NCI-H1417 treated with DMSO at 0.1 percent for 48 hours (cell line): ENCODE data around the gene ELP2.
A peak's percentile ranks its signal among the peaks of the same experiment; 100 is the strongest.
"Not testable (repeated sequence)": the region's sequence is repeated elsewhere in the genome, so short reads cannot be mapped to it uniquely, and the experiment has no call there.

Experiments used
- DNase-seq: peaks from one replicate; lab custom pipeline; 2025; lab: John Stamatoyannopoulos, UW

ELP2 gene

GRCh38 chr18:36129300-36130038 lies at the start of gene ELP2, which contains the start of gene SLC39A6:
ELP2 (plus strand) TSS chr18:36129899; CDS start chr18:36129934, 35 bp downstream.
SLC39A6 (minus strand) TSS chr18:36129340; CDS start chr18:36127007, 2,333 bp downstream.
- DNase-seq: peak; percentile 76

DNA sequence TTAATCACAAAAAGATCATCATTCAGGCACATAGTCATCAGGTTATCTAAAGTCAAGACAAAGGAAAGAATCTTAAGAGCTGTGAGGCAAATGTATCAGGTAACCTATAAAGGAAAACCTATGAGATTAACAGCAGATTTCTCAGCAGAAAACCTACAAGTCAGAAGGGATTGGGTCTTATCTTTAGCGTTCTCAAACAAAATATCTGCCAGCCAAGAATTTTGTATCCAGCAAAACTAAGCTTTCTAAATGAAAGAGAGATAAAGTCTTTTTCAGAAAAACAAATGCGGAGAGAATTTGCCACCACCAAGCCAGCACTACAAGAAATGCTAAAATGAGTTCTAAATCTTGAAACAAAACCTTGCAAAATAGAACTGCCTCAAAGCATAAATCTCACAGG lies 48.6 kb upstream of the ELP2 start:
- not testable (repeated sequence) for DNase-seq

DNA sequence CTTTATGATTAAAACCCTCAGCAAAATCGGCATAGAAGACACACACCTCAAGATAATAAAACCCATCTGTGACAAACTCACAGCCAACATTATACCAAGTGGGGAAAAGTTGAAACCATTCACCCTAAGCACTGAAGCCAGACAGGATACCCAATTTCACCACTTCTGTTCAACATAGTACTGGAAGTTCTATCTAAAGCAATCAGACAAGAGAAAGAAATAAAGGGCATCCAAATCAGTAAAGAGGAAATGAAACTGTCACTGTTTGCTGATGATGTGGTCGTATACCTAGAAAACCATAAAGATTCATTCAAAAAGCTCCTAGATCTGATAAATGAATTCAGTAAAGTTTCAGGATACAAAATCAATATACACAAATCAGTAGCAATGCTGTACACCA lies 46.0 kb upstream of the ELP2 start:
- DNase-seq: no peak

GRCh38 chr18:36085195-36085594 lies 44.5 kb upstream of the ELP2 start:
- DNase-seq: no peak

GRCh38 chr18:36086186-36086585 lies 43.5 kb upstream of the ELP2 start:
- no peak for DNase-seq

DNA sequence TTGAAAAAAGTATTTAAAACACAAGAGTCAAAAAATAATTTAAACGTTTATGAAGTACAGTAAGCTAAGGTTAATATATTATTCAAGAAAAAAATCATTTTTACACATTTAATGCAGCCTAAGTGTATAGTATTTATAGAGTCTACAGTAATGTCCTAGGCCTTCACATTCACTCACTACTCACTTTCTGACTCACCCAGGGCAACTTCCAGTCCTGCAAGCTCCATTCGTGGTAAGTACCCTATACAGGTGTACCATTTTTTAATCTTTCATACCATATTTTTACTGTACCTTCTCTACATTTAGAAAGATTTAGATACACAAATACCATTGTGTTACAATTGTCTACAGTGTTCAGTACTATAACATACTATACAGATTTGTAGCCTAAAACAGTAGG lies 41.4 kb upstream of the ELP2 start:
- no peak for DNase-seq

DNA sequence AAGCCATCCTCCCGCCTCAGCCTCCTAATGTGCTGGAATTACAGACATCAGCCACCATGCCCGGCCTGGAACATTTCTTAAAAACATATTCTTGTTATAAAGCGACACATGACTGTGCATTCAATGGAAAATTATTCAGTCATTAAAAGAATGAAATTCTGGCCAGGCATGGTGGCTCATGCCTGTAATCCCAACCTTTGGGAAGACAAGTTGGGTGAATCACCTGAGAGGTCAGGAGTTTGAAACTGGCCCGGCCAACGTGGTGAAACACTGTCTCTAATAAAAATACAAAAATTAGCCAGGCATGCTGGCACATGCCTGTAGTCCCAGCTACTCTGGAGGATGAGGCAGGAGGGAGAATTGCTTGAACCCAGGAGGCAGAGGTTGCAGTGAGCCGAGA lies 40.7 kb upstream of the ELP2 start:
- DNase-seq: no peak

DNA sequence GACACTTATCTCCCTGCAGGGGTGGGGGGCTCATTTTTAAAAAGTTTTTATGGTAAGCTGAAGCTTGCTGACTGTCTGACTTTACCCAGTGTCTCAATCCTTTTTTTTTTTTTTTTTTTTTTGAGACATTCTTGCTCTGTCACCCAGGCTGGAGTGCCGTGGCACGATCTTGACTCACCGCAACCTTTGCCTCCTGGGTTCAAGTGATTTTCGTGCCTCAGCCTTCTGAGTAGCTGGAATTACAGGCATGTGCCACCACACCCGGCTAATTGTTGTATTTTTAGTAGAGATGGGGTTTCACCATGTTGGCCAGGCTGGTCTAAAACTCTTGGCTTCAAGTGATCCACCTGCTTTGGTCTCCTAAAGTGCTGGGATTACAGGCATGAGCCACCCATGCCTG lies 37.6 kb upstream of the ELP2 start:
- DNase-seq: not testable (repeated sequence)

GRCh38 chr18:36094431-36094830 lies 35.3 kb upstream of the ELP2 start:
- DNase-seq: no peak

DNA sequence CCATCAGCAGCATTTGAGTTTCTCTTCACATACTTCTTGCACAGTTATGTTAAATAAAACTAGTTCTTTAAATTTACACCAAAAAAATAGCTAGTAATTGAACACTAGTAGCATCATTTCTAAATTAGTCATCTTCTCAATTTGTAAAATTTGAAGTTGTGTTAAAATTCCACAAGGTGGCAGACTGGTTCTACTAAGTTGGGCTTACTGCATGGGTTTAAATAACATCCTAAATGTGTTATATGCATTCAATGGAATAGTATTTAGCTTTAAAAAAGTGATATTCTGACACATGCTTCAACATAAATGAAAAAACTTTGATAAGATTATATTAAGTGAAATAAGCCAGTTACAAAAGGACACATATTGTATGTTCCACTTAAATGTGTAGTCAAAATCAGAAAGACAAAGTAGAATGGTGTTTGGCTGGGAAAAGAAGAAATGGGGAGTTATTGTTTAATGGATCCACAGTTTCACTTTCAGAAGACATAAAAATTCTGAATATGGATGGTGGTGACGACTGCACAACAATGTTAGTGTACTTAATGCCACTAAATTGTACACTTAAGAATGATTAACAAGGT lies 33.7 kb upstream of the ELP2 start:
- DNase-seq: no peak

DNA sequence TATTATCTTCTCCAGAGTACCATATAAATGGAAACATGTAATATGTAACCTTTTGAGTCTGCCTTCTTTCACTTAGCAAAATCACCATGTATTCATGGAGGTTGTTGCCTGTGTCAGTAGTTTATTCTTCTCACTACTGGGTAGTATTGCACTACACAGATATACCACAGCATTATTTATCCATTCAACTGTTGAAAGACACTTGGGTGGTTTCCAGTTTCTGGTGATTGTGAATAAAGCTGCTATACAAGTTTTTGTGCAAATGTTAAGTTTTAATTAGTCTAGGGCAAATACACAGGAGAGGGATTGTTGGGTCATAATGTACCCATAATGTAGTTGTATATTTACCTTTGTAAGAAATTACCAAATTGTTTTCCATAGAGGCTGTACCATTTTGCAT lies 32.7 kb upstream of the ELP2 start:
- DNase-seq: no peak

DNA sequence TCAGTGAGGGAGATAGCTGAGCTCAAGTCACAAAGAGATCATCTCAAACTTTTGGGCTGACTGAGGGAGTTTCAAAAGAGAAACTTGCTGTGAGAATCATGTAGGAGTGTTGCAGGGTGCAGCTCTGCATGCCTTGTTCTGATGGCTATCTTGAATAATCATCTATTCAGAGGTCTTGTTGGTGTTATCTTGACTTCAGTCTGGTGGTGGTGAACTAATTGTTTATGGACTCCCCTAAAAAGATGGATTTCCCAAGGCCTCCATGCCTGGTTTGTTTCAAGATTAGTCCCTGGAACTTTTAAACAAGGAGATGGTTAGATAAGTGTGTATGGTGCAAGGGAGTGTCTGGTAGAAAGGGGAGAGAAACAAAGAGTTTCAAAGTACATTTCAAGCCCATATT lies 30.4 kb upstream of the ELP2 start:
- DNase-seq: no peak

DNA sequence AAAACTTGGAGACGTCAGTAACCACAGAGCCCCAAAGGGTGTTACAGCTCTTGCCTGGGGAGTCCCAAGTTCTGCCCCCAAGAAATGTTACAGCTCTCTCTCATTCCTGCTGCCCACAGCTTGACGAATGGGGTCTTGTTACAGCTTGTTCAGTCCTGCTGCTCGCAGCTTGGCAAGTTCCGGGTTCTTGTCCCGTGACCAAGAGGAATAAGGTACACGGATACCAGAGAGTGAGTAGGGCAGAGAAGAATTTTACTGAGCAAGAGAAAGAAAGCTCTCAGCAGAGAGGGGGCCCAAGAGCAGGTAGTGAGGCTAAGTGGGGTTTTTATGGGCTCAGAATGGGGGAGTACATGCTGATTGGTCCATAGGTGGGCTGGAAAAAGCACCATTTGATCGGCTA lies 27.8 kb upstream of the ELP2 start:
- no peak for DNase-seq

DNA sequence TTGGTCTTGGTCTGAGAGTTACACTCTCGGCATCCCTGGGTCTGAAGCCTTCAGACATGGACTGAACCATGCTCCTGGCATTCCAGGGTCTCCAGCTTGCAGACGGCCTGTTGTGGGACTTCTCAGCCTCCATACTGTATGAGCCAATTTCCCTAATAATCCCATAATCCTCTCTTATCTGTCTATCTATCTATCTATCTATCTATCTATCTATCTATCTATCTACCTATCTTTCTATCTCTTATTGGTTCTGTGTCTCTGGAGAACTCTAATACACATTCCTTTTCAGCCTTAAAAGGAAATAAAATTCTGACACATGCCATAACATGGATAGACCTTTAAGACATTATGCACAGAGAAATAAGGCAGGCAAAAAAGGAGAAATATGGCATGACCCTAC lies 24.9 kb upstream of the ELP2 start:
- DNase-seq: no peak

DNA sequence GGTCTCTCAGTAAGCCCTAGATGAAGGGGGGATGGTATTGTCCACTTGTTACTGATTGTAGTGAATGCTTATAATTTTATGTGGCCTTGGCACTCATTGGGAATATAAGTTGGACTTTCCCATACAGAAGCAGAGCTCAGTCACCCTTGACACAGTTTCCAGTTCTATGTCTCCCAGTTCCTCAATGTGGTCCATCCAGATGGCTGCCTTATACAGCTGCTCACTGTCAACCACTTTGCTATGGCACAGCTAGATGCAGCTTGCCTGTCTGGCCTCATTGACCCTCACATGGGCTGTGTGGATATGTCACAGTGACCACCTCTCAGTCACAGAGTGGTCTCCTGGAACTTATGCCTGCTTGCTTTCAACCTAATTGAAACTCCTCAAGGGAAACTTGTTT lies 22.2 kb upstream of the ELP2 start:
- no peak for DNase-seq

- DNase-seq: no peak
These were observed 21.5 kb upstream of the ELP2 start for GRCh38 chr18:36108196-36108595.

- DNase-seq: no peak
These were observed 21.1 kb upstream of the ELP2 start for GRCh38 chr18:36108601-36109000.

GRCh38 chr18:36109737-36110136 lies 20.0 kb upstream of the ELP2 start:
- DNase-seq: no peak

GRCh38 chr18:36112302-36112701 lies 17.4 kb upstream of the ELP2 start:
- DNase-seq: no peak

- no peak for DNase-seq
These were observed 15.4 kb upstream of the ELP2 start for GRCh38 chr18:36114251-36114650.

DNA sequence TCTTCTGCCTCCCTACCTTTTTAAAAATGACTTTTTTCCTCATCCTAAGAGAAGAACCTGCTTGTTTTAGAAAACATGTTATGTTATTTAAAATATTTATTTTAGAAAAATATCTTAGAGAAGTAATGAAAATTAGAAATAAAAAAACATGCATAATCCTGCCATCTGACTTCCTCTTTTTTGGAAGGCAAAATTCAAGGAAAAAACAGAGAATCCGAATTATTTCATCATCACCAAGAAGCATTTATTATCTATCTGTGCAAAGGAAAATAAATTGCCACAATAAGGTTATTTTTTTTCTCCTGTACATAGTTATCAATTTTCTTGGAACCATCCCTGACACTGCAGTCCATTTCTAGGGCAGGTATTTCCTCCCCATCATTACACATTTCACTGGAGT lies 15.0 kb upstream of the ELP2 start:
- DNase-seq: no peak

DNA sequence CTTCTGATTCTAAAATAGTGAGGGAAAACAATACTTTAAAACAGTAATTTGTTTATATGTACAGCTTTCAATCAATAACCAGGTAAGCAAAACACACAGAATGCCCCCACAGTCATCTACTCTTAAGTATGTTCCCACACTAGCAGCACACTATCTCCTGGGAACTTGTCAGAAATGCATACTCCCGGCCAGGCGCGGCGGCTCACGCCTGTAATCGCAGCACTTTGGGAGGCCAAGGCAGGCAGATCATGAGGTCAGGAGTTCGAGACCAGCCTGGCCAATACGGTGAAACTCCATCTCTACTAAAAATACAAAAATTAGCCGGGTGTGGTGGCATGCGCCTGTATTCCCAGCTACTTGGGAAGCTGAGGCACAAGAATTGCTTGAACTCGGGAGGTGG lies 12.9 kb upstream of the ELP2 start:
- DNase-seq: not testable (repeated sequence)

DNA sequence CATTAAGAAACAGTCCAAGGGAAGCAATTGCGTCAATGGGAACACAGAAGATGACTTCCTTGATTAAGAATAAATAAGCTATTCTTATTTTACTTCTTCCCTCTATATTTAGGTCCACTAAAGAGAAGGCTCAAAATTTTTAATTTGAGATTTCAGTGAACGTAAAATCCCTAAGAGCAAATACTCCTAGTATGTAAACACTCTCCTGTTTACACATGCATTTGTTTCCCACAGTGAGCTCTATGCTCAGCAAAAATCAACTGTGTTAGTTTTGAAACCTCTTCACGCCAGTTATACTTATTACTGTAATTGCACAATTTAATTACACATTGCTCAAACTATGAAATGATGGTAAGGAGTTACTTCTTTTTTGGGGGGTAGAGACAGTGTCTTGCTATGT lies 9.4 kb upstream of the ELP2 start:
- DNase-seq: peak; percentile 5

- DNase-seq: no peak
These were observed 4.9 kb upstream of the ELP2 start for GRCh38 chr18:36124841-36125240.
